Mesendoderm (in vitro differentiated cells): ENCODE results near the gene MYADM.
A peak's percentile ranks its signal among the peaks of the same experiment; 100 is the strongest.

Source experiments
- DNase-seq: peaks from one replicate; pipeline ENCODE4 v3.0.0; 2013
- H2AK5ac ChIP-seq: 2 replicates; pipeline ENCODE4 v1.6.1; 2013; ENCODE audit warnings: low read length, inconsistent platforms
- H2BK120ac ChIP-seq: 2 replicates; pipeline ENCODE4 v1.6.1; 2013; ENCODE audit warnings: low read depth, mild to moderate bottlenecking, low read length, moderate library complexity, mixed read lengths
- H2BK15ac ChIP-seq: replicated peaks from 2 replicates; pipeline ENCODE4 v1.6.1; 2013; ENCODE audit warnings: low read depth, mild to moderate bottlenecking, moderate library complexity
- H2BK5ac ChIP-seq: 2 replicates; pipeline ENCODE4 v1.6.1; 2013; ENCODE audit warnings: low read length, inconsistent platforms
- H3K18ac ChIP-seq: 2 replicates; pipeline ENCODE4 v1.6.1; 2013; ENCODE audit warnings: mild to moderate bottlenecking, low read length, mixed read lengths
- H3K23ac ChIP-seq: one replicate; pipeline ENCODE4 v1.6.1; 2013; ENCODE audit warnings: low read length
- H3K27ac ChIP-seq: 2 replicates; pipeline ENCODE4 v1.5.1; 2013; ENCODE audit warnings: low read depth, mild to moderate bottlenecking, inconsistent platforms, low read length, moderate library complexity
- H3K27me3 ChIP-seq: 2 replicates; pipeline ENCODE4 v1.6.1; 2013; ENCODE audit warnings: low read length, control low read depth, mild to moderate bottlenecking, inconsistent platforms; ENCODE audit not compliant: insufficient read depth, poor library complexity
- H3K36me3 ChIP-seq: 2 replicates; pipeline ENCODE4 v1.6.1; 2013; ENCODE audit warnings: low read length, inconsistent platforms; ENCODE audit not compliant: control insufficient read depth, insufficient read depth
- H3K4ac ChIP-seq: one replicate; pipeline ENCODE4 v1.6.1; 2013; ENCODE audit warnings: low read depth, mild to moderate bottlenecking, low read length, moderate library complexity
- H3K4me1 ChIP-seq: 2 replicates; pipeline ENCODE4 v1.6.1; 2013; ENCODE audit warnings: low read depth, low read length, inconsistent platforms; ENCODE audit not compliant: control insufficient read depth
- H3K4me2 ChIP-seq: 2 replicates; pipeline ENCODE4 v1.6.1; 2013; ENCODE audit warnings: low read length
- H3K4me3 ChIP-seq: 2 replicates; pipeline ENCODE4 v1.5.1; 2013; ENCODE audit warnings: mild to moderate bottlenecking, low read length
- H3K56ac ChIP-seq: one replicate; pipeline ENCODE4 v1.6.1; 2013; ENCODE audit warnings: low read length
- H3K79me1 ChIP-seq: 2 replicates; pipeline ENCODE4 v1.6.1; 2013; ENCODE audit warnings: low read length, inconsistent platforms
- H3K79me2 ChIP-seq: 2 replicates; pipeline ENCODE4 v1.6.1; 2013; ENCODE audit warnings: mild to moderate bottlenecking, low read length; ENCODE audit not compliant: control insufficient read depth, insufficient read depth
- H3K9ac ChIP-seq: 2 replicates; pipeline ENCODE4 v1.6.1; 2013; ENCODE audit warnings: low read length, inconsistent platforms
- H4K5ac ChIP-seq: one replicate; pipeline ENCODE4 v1.6.1; 2013; ENCODE audit warnings: low read length
- H4K8ac ChIP-seq: one replicate; pipeline ENCODE4 v1.6.1; 2013; ENCODE audit warnings: low read depth, mild to moderate bottlenecking, control low read depth, low read length, moderate library complexity
- WGBS: extraction: QIAGEN DNeasy Blood & Tissue Kit; methylation state at CpG from one replicate; pipeline ENCODE4 v1.1.7; 2013; ENCODE audit warnings: low lambda C conversion rate, missing lambda C conversion rate; ENCODE audit not compliant: insufficient coverage; ENCODE audit errors: extremely low coverage; 5-methylcytosine and 5-hydroxymethylcytosine counted together

Gene MYADM

GRCh38 chr19:53915000-53915399 lies 47.3 kb downstream of the MYADM start:
- Histone ChIP-seq H4K5ac (no peak overlapping the region), H3K36me3 (peaks cover 2% of the 10 kb centered on the region), H2AK5ac (no peak overlapping the region), H3K4me2 (no peak overlapping the region), H2BK120ac (no peak overlapping the region), H3K4me3 (no peak overlapping the region), H3K56ac (no peak overlapping the region), H3K23ac (no peak overlapping the region), H3K4ac (no peak overlapping the region), H3K79me2 (no peaks in the 10 kb centered on the region), H3K9ac (no peak overlapping the region), H2BK15ac (no peak overlapping the region), H4K8ac (no peak overlapping the region), H3K27me3 (peaks cover 5% of the 10 kb centered on the region), H3K18ac (no peak overlapping the region), H3K4me1 (no peaks in the 10 kb centered on the region), H2BK5ac (no peak overlapping the region), H3K79me1 (no peaks in the 10 kb centered on the region), H3K27ac (no peak overlapping the region)
- peak; percentile 57 for DNase-seq
- no CpG with 5 or more reads among the region's 8 CpGs for WGBS

DNA sequence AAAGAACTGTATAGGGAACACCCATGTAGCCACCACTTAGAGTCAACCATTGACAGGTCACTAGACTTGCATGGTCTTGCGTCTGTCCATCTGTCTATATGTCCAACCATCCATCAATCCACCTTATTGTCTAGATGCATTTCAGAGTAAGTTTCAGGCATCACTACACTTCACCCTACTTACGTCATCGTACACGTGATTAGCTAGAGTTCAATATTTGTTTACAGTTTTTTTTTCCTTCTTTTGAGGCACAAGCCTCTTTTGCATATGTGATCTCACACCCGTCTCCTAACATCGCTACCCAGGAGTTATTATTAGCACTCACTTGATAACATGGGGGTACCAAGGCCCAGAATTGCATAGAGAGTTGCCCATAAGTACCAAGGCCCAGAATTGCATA lies 48.3 kb downstream of the MYADM start:
- H3K27ac ChIP-seq: no peak overlapping the region
- H3K79me1 ChIP-seq: no peaks in the 10 kb centered on the region
- no peaks in the 10 kb centered on the region for H3K79me2 ChIP-seq
- H2BK15ac ChIP-seq: no peak overlapping the region
- H2BK5ac ChIP-seq: no peak overlapping the region
- H3K4me3 ChIP-seq: no peak overlapping the region
- no peaks in the 10 kb centered on the region for H3K4me1 ChIP-seq
- H3K56ac ChIP-seq: no peak overlapping the region
- H4K8ac ChIP-seq: no peak overlapping the region
- H3K9ac ChIP-seq: no peak overlapping the region
- H2AK5ac ChIP-seq: no peak overlapping the region
- H3K4me2 ChIP-seq: no peak overlapping the region
- H3K23ac ChIP-seq: no peak overlapping the region
- no peak overlapping the region for H4K5ac ChIP-seq
- no peak overlapping the region for H3K4ac ChIP-seq
- no peaks in the 10 kb centered on the region for H3K27me3 ChIP-seq
- no CpG with 5 or more reads among the region's 6 CpGs for WGBS
- no peak overlapping the region for H2BK120ac ChIP-seq
- peaks cover 2% of the 10 kb centered on the region for H3K36me3 ChIP-seq
- H3K18ac ChIP-seq: no peak overlapping the region
- DNase-seq: no peak

DNA sequence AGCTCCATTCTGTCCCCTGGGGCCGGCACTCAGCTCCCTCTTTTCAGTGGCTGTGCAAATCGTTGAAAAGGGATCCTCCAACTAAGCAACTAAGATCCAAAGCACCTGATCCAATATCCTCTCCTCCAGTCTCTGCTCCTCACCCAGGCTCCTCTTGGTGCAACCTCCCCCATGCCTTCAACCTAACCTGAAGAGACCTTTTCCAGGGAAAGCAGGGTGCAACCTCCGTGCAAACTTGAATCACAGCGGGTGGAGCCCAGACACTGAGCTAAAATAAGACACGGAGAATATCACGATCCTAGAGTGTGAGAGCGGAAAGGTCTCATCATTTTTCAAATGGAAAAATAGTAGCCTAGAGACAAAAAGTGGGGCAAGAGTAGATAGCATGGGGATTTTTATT lies 49.7 kb downstream of the MYADM start:
- Histone ChIP-seq H3K36me3 (peaks cover 2% of the 10 kb centered on the region), H4K5ac (no peak overlapping the region), H2AK5ac (no peak overlapping the region), H3K9ac (no peak overlapping the region), H3K4me2 (no peak overlapping the region), H3K4me3 (no peak overlapping the region), H3K18ac (no peak overlapping the region), H3K4me1 (no peaks in the 10 kb centered on the region), H3K27me3 (no peaks in the 10 kb centered on the region), H3K79me1 (no peaks in the 10 kb centered on the region), H3K23ac (no peak overlapping the region), H3K79me2 (no peaks in the 10 kb centered on the region), H3K56ac (no peak overlapping the region), H2BK5ac (no peak overlapping the region), H4K8ac (no peak overlapping the region), H2BK15ac (no peak overlapping the region), H3K27ac (no peak overlapping the region), H3K4ac (no peak overlapping the region), H2BK120ac (no peak overlapping the region)
- no peak for DNase-seq
- no CpG with 5 or more reads among the region's 7 CpGs for WGBS
